ENCODE data around the gene SYNGR2. TPM values are rescaled to one million over a fixed set of nuclear protein-coding genes. Genes with fewer than 3 reads are reported as not detected.
"Not testable (repeated sequence)": the region's sequence is repeated elsewhere in the genome, so short reads cannot be mapped to it uniquely, and the experiment has no call there.

SYNGR2 gene
- total and polyA plus RNA-seq, 7 donors: 14.7 to 280 (median 23.5) TPM

GRCh38 chr17:78137392-78138203 is 30.8 kb upstream of the SYNGR2 start:
- H3K9me3 ChIP-seq: no peaks in the 10 kb centered on the region
- H3K27me3 ChIP-seq: peaks cover 0 to 36% (median 23%) of the 10 kb centered on the region in 3 donors
- H3K4me1 ChIP-seq: peaks cover 0 to 13% (median 9%) of the 10 kb centered on the region in 4 donors
- 52 to 60% methylated on average over 26 of the region's 26 CpGs for WGBS, 2 donors
- H3K4me3 ChIP-seq: no peak overlapping the region
- no peak for DNase-seq
- no peaks in the 10 kb centered on the region for H3K36me3 ChIP-seq
- H3K27ac ChIP-seq: no peak overlapping the region
- TF ChIP-seq POLR2A (IDR thresholded peaks at IDR 0.05): no peak
- no peak for TF ChIP-seq POLR2AphosphoS5 (IDR thresholded peaks at IDR 0.05)
- no peak for TF ChIP-seq EP300 (IDR thresholded peaks at IDR 0.05)
- TF ChIP-seq CTCF (IDR thresholded peaks at IDR 0.05): no peak
- intact Hi-C loops (cut with DNase I): no loop called here

- H3K27ac ChIP-seq: no peak overlapping the region
- H3K36me3 ChIP-seq: no peaks in the 10 kb centered on the region
- H3K4me3 ChIP-seq: no peak overlapping the region
- no peak for DNase-seq
- peaks cover 0 to 13% (median 10%) of the 10 kb centered on the region in 4 donors for H3K4me1 ChIP-seq
- H3K9me3 ChIP-seq: no peaks in the 10 kb centered on the region
- 84 to 86% methylated on average over 17 of the region's 17 CpGs for WGBS, 2 donors
- H3K27me3 ChIP-seq: peaks cover 0 to 33% (median 23%) of the 10 kb centered on the region in 3 donors
- intact Hi-C loops (cut with DNase I): no loop called here
- TF ChIP-seq POLR2AphosphoS5 (IDR thresholded peaks at IDR 0.05) (no peak), POLR2A (IDR thresholded peaks at IDR 0.05) (no peak), CTCF (IDR thresholded peaks at IDR 0.05) (no peak), EP300 (IDR thresholded peaks at IDR 0.05) (no peak)
Measured at GRCh38 chr17:78138204-78139060, 29.9 kb upstream of the SYNGR2 start.

GRCh38 chr17:78139861-78140168 is 28.6 kb upstream of the SYNGR2 start:
- 58 to 84% methylated on average over 12 of the region's 12 CpGs for WGBS, 2 donors
- Histone ChIP-seq H3K27me3 (peaks cover 0 to 27% (median 12%) of the 10 kb centered on the region in 3 donors), H3K27ac (peak overlapping the region in 1 of 4 donors; percentile 20), H3K4me1 (peaks cover 0 to 27% (median 23%) of the 10 kb centered on the region in 4 donors)
- H3K9me3 ChIP-seq; H3K4me3 ChIP-seq; H3K36me3 ChIP-seq; DNase-seq; intact Hi-C loops (cut with DNase I): not testable (repeated sequence)

- peak; percentile 90 for DNase-seq
- no peaks in the 10 kb centered on the region for H3K36me3 ChIP-seq
- peak overlapping the region in 2 of 4 donors; percentile 28 to 32 for H3K27ac ChIP-seq
- TF ChIP-seq POLR2AphosphoS5 (IDR thresholded peaks at IDR 0.05) (no peak), POLR2A (IDR thresholded peaks at IDR 0.05) (no peak), CTCF (IDR thresholded peaks at IDR 0.05) (no peak), EP300 (IDR thresholded peaks at IDR 0.05) (no peak)
- peaks cover 0 to 33% (median 29%) of the 10 kb centered on the region in 4 donors for H3K4me1 ChIP-seq
- intact Hi-C loops (cut with DNase I): no loop called here
- H3K9me3 ChIP-seq: no peaks in the 10 kb centered on the region
- H3K4me3 ChIP-seq: peak overlapping the region in 1 of 4 donors; percentile 11
- H3K27me3 ChIP-seq: peaks cover 0 to 25% (median 12%) of the 10 kb centered on the region in 3 donors
- WGBS, 2 donors: 19 to 33% methylated on average over 58 of the region's 58 CpGs
Measured at GRCh38 chr17:78140169-78141051, 28.0 kb upstream of the SYNGR2 start.
